Vagina (tissue), 2 donors: ENCODE data around the gene DAB2. TPM values are rescaled to one million over a fixed set of nuclear protein-coding genes. Genes with fewer than 3 reads are reported as not detected.

Source experiments
- DNase-seq, 2 donors: peaks; one replicate each; pipeline ENCODE4 v3.0.0-alpha.2; 2017; ENCODE audit errors: extremely low spot score in 2 of 2
- H3K27ac ChIP-seq: fragments of 200-600 bp; sonication (generic); one replicate; pipeline ENCODE4 v1.5.1; 2019
- H3K27me3 ChIP-seq: fragments of 200-600 bp; sonication (generic); one replicate; pipeline ENCODE4 v1.5.1; 2019
- H3K36me3 ChIP-seq, 2 donors: fragments of 200-600 bp; sonication (generic); one replicate each; pipeline ENCODE4 v1.5.1; 2017 to 2019
- H3K4me1 ChIP-seq: fragments of 200-600 bp; sonication (generic); one replicate; pipeline ENCODE4 v1.5.1; 2019
- H3K4me3 ChIP-seq, 2 donors: fragments of 200-600 bp; sonication (generic); 1 replicate in 1 of 2; 2 replicates in 1 of 2; pipeline ENCODE4 v1.5.1; 2016 to 2019
- H3K9me3 ChIP-seq: fragments of 200-600 bp; sonication (generic); one replicate; pipeline ENCODE4 v1.5.1; 2019
- CTCF ChIP-seq, 3 experiments: fragments of 450-650 bp in 2 of 3; fragments of 200-600 bp in 1 of 3; sonication (generic) in 1 of 3; IDR thresholded peaks; one replicate each; pipeline ENCODE4 v1.5.1; 2017 to 2019; ENCODE audit warnings: antibody characterized with exemption in 3 of 3, mild to moderate bottlenecking in 2 of 3, moderate library complexity in 2 of 3
- POLR2A ChIP-seq, 2 donors: fragments of 450-650 bp; IDR thresholded peaks; one replicate each; pipeline ENCODE4 v1.6.1; 2017; ENCODE audit warnings: antibody characterized with exemption in 2 of 2, mild to moderate bottlenecking in 2 of 2, moderate library complexity in 2 of 2
- POLR2AphosphoS5 ChIP-seq, 2 donors: sonication (generic); formaldehyde crosslinking; IDR thresholded peaks; one replicate each; pipeline ENCODE4 v1.9.0; 2017; ENCODE audit warnings: antibody characterized with exemption in 2 of 2, mild to moderate bottlenecking in 2 of 2, low read depth in 1 of 2; ENCODE audit not compliant: insufficient read depth in 1 of 2
- intact Hi-C: fragments of 100-400 bp; cut with DNase I; formaldehyde crosslinking; loops from one replicate; pipeline ENCODE4 v1.15.1; 2023
- total RNA-seq: library from RNA; depleted of rRNA; stranded (reverse); fragments of >200 nt; gene quantifications from one replicate; pipeline ENCODE4 v1.2.3, GENCODE V29; 2016

Gene DAB2
- total RNA-seq, 1 donor from 2014 or later, result 60.4 TPM

GRCh38 chr5:39394946-39395345, 29.8 kb downstream of the DAB2 start:
- intact Hi-C loops, result no loop called here
- Histone ChIP-seq H3K36me3 (peaks cover 0 to 8% of the 10 kb centered on the region in 2 donors), H3K27ac (peak overlapping the region; percentile 67), H3K4me3 (no peak overlapping the region), H3K9me3 (no peaks in the 10 kb centered on the region), H3K27me3 (no peaks in the 10 kb centered on the region), H3K4me1 (peaks cover 37% of the 10 kb centered on the region)
- DNase-seq, result no peak
- no peak for TF ChIP-seq CTCF (IDR thresholded peaks at IDR 0.05)
- no peak for TF ChIP-seq POLR2A (IDR thresholded peaks at IDR 0.05)
- no peak for TF ChIP-seq POLR2AphosphoS5 (IDR thresholded peaks at IDR 0.05; ENCODE audit: insufficient read depth in 1 of 2, low read depth in 1 of 2)

- Histone ChIP-seq H3K4me1 (peaks cover 11% of the 10 kb centered on the region), H3K4me3 (no peak overlapping the region), H3K36me3 (peaks cover 0 to 23% of the 10 kb centered on the region in 2 donors), H3K27me3 (no peaks in the 10 kb centered on the region), H3K9me3 (no peaks in the 10 kb centered on the region), H3K27ac (no peak overlapping the region)
- DNase-seq, result no peak
- intact Hi-C loops, result no loop called here
- TF ChIP-seq CTCF (IDR thresholded peaks at IDR 0.05), result no peak
- TF ChIP-seq POLR2A (IDR thresholded peaks at IDR 0.05), result no peak
- no peak for TF ChIP-seq POLR2AphosphoS5 (IDR thresholded peaks at IDR 0.05; ENCODE audit: insufficient read depth in 1 of 2, low read depth in 1 of 2)
These were observed 33.8 kb downstream of the DAB2 start for GRCh38 chr5:39390945-39391344.

- H3K36me3 ChIP-seq, result peaks cover 0 to 33% of the 10 kb centered on the region in 2 donors
- intact Hi-C loops, result no loop called here
- no peak overlapping the region for H3K4me3 ChIP-seq
These were observed 37.5 kb downstream of the DAB2 start for GRCh38 chr5:39387293-39387692.

GRCh38 chr5:39384271-39384670, 40.5 kb downstream of the DAB2 start:
- no peak for DNase-seq
- intact Hi-C loops, result no loop called here
- H3K9me3 ChIP-seq, result no peaks in the 10 kb centered on the region
- peaks cover 0 to 35% of the 10 kb centered on the region in 2 donors for H3K36me3 ChIP-seq
- H3K4me3 ChIP-seq, result no peak overlapping the region
- H3K4me1 ChIP-seq, result no peaks in the 10 kb centered on the region
- no peak overlapping the region for H3K27ac ChIP-seq
- H3K27me3 ChIP-seq, result no peaks in the 10 kb centered on the region
- TF ChIP-seq POLR2A (IDR thresholded peaks at IDR 0.05), result no peak
- no peak for TF ChIP-seq CTCF (IDR thresholded peaks at IDR 0.05)
- TF ChIP-seq POLR2AphosphoS5 (IDR thresholded peaks at IDR 0.05; ENCODE audit: insufficient read depth in 1 of 2, low read depth in 1 of 2), result no peak

More at GRCh38 chr5:39387293-39387692, 37.5 kb downstream of the DAB2 start:
- Histone ChIP-seq H3K27me3 (no peaks in the 10 kb centered on the region), H3K27ac (no peak overlapping the region), H3K9me3 (no peaks in the 10 kb centered on the region), H3K4me1 (no peaks in the 10 kb centered on the region)
- no peak for DNase-seq
- TF ChIP-seq CTCF (IDR thresholded peaks at IDR 0.05), result no peak
- no peak for TF ChIP-seq POLR2A (IDR thresholded peaks at IDR 0.05)
- TF ChIP-seq POLR2AphosphoS5 (IDR thresholded peaks at IDR 0.05; ENCODE audit: insufficient read depth in 1 of 2, low read depth in 1 of 2), result no peak

- Histone ChIP-seq H3K4me3 (no peak overlapping the region), H3K36me3 (peaks cover 0 to 20% of the 10 kb centered on the region in 2 donors), H3K9me3 (no peaks in the 10 kb centered on the region), H3K27ac (no peak overlapping the region), H3K27me3 (no peaks in the 10 kb centered on the region), H3K4me1 (no peaks in the 10 kb centered on the region)
- DNase-seq, result no peak
- TF ChIP-seq POLR2A (IDR thresholded peaks at IDR 0.05) (no peak), POLR2AphosphoS5 (IDR thresholded peaks at IDR 0.05; ENCODE audit: insufficient read depth in 1 of 2, low read depth in 1 of 2) (no peak), CTCF (IDR thresholded peaks at IDR 0.05) (no peak)
- intact Hi-C loops, result no loop called here
These were observed 43.4 kb downstream of the DAB2 start for GRCh38 chr5:39381376-39381775.
